GM23338 (cell line): Measurements from ENCODE around the gene NEK8. TPM values are rescaled to one million over a fixed set of nuclear protein-coding genes. Genes with fewer than 3 reads are reported as not detected.

ENCODE experiments used
- ATAC-seq: fragments of 200-7000 bp; cut with Tn5 transposase; 3 replicates; pipeline ENCODE4 v1.9.1; 2020
- DNase-seq: peaks from one replicate; pipeline ENCODE4 v3.0.0-alpha.2; 2015; ENCODE audit warnings: low spot score
- H2AFZ ChIP-seq: fragments of 200-600 bp; sonication (generic); 2 replicates; pipeline ENCODE4 v1.8.0; 2016; ENCODE audit warnings: antibody characterized with exemption, mild to moderate bottlenecking, moderate library complexity
- H3F3A ChIP-seq: fragments of 200-600 bp; sonication (generic); replicated peaks from 2 replicates; pipeline ENCODE4 v1.8.0; 2017; ENCODE audit warnings: antibody characterized with exemption, mixed run types, low read depth
- H3K27ac ChIP-seq: fragments of 200-600 bp; sonication (generic); 2 replicates; pipeline ENCODE4 v1.6.1; 2016; ENCODE audit warnings: low read depth
- H3K27me3 ChIP-seq: fragments of 200-600 bp; sonication (generic); 2 replicates; pipeline ENCODE4 v1.8.0; 2016; ENCODE audit warnings: mild to moderate bottlenecking, mixed run types, moderate library complexity; ENCODE audit not compliant: insufficient read depth
- H3K36me3 ChIP-seq: fragments of 200-600 bp; sonication (generic); 2 replicates; pipeline ENCODE4 v1.8.0; 2016; ENCODE audit warnings: mild to moderate bottlenecking; ENCODE audit not compliant: insufficient read depth
- H3K4me1 ChIP-seq: fragments of 200-600 bp; sonication (generic); 2 replicates; pipeline ENCODE4 v1.8.0; 2016; ENCODE audit warnings: mild to moderate bottlenecking, moderate library complexity; ENCODE audit not compliant: insufficient read depth
- H3K4me2 ChIP-seq: fragments of 200-600 bp; sonication (generic); 2 replicates; pipeline ENCODE4 v1.7.1; 2017; ENCODE audit warnings: mixed run types
- H3K4me3 ChIP-seq: fragments of 200-600 bp; sonication (generic); 2 replicates; pipeline ENCODE4 v1.6.1; 2016; ENCODE audit warnings: mixed run types
- H3K79me2 ChIP-seq: fragments of 200-600 bp; sonication (generic); replicated peaks from 2 replicates; pipeline ENCODE4 v1.8.0; 2017; ENCODE audit warnings: mild to moderate bottlenecking; ENCODE audit not compliant: insufficient read depth
- H3K9me2 ChIP-seq: fragments of 200-600 bp; sonication (generic); 2 replicates; pipeline ENCODE4 v1.8.0; 2017; ENCODE audit not compliant: insufficient read depth
- H4K20me1 ChIP-seq: fragments of 200-600 bp; sonication (generic); replicated peaks from 2 replicates; pipeline ENCODE4 v1.8.0; 2017; ENCODE audit warnings: mild to moderate bottlenecking; ENCODE audit not compliant: insufficient read depth
- H3K27ac Mint-ChIP-seq: 2 replicates; pipeline ENCODE4 v1.8.0; 2020; ENCODE audit warnings: inconsistent platforms, mild to moderate bottlenecking, moderate library complexity, mixed read lengths
- H3K27me3 Mint-ChIP-seq: 3 replicates; pipeline ENCODE4 v1.8.0; 2022; ENCODE audit warnings: low read depth, mild to moderate bottlenecking, moderate library complexity, mixed read lengths, inconsistent platforms; ENCODE audit not compliant: insufficient read depth, poor library complexity
- H3K36me3 Mint-ChIP-seq: 3 replicates; pipeline ENCODE4 v1.8.0; 2021; ENCODE audit warnings: low read depth, mild to moderate bottlenecking, inconsistent platforms, moderate library complexity, mixed read lengths
- H3K4me1 Mint-ChIP-seq: 3 replicates; pipeline ENCODE4 v1.8.0; 2020; ENCODE audit warnings: mild to moderate bottlenecking, inconsistent platforms, mixed read lengths
- H3K4me3 Mint-ChIP-seq: 3 replicates; pipeline ENCODE4 v1.8.0; 2021; ENCODE audit warnings: moderate library complexity, mild to moderate bottlenecking, inconsistent platforms, mixed read lengths
- H3K9me3 Mint-ChIP-seq: 3 replicates; pipeline ENCODE4 v1.8.0; 2020; ENCODE audit warnings: moderate library complexity, mild to moderate bottlenecking, inconsistent platforms, mixed read lengths
- CREB1 ChIP-seq: fragments of 250-450 bp; sonication (Bioruptor Pico); IDR thresholded peaks from 2 replicates; pipeline ENCODE4 v1.5.0; 2020; ENCODE audit warnings: low read depth, mild to moderate bottlenecking, moderate library complexity
- CTCF ChIP-seq, 2 experiments: fragments of 200-600 bp in 1 of 2; sonication (generic) in 1 of 2; conservative IDR thresholded peaks; 2 replicates each; pipeline versions ENCODE4 v1.5.1 to v1.6.1; 2016 to 2017; ENCODE audit warnings: antibody characterized with exemption in 2 of 2, low read depth in 2 of 2, mild to moderate bottlenecking in 2 of 2, moderate library complexity in 1 of 2
- ETS1 ChIP-seq: IDR thresholded peaks from 2 replicates; pipeline ENCODE4 v1.6.1; 2016; ENCODE audit warnings: antibody characterized with exemption
- EZH2 ChIP-seq: fragments of 200-600 bp; sonication (generic); IDR thresholded peaks from one replicate; pipeline ENCODE4 v1.8.0; 2017; ENCODE audit warnings: antibody characterized with exemption, mild to moderate bottlenecking, low read depth; ENCODE audit not compliant: unreplicated experiment
- EZH2phosphoT487 ChIP-seq: fragments of 200-600 bp; sonication (generic); IDR thresholded peaks from one replicate; pipeline ENCODE4 v1.8.1; 2018; ENCODE audit warnings: antibody characterized with exemption; ENCODE audit not compliant: unreplicated experiment
- JUNB ChIP-seq: IDR thresholded peaks from one replicate; pipeline ENCODE4 v1.6.1; 2016; ENCODE audit warnings: antibody characterized with exemption; ENCODE audit not compliant: unreplicated experiment
- NANOG ChIP-seq: IDR thresholded peaks from 2 replicates; pipeline ENCODE4 v1.6.1; 2016; ENCODE audit warnings: antibody characterized with exemption, borderline replicate concordance
- POLR2AphosphoS5 ChIP-seq: IDR thresholded peaks from 2 replicates; pipeline ENCODE4 v1.6.1; 2016; ENCODE audit warnings: antibody characterized with exemption, low read depth
- STAT1 ChIP-seq: IDR thresholded peaks from one replicate; pipeline ENCODE4 v1.6.1; 2016; ENCODE audit warnings: antibody characterized with exemption; ENCODE audit not compliant: unreplicated experiment
- ZNF114 ChIP-seq: fragments of 250-450 bp; sonication (Bioruptor Pico); IDR thresholded peaks from 2 replicates; pipeline ENCODE4 v1.5.0; 2020; ENCODE audit warnings: mild to moderate bottlenecking, moderate library complexity
- ZNF331 ChIP-seq: fragments of 250-450 bp; sonication (Bioruptor Pico); IDR thresholded peaks from 2 replicates; pipeline ENCODE4 v1.5.0; 2020; ENCODE audit warnings: low read depth, mild to moderate bottlenecking, moderate library complexity
- polyA plus RNA-seq: library from polyadenylated mRNA; unstranded; fragments of >200 nt; fragmentation: Nextera tagmentation; extraction: Ambion mirVana; gene quantifications from 2 replicates; pipeline ENCODE4 v1.2.1, GENCODE V29; 2016
- total RNA-seq: library from RNA; depleted of rRNA; stranded (reverse); fragments of >200 nt; shearing (Covaris generic); gene quantifications from 2 replicates; pipeline ENCODE4 v1.2.3, GENCODE V29; 2014
- TF ChIP-seq, protein P1 (sequence below): IDR thresholded peaks from one replicate; pipeline ENCODE4 v1.6.1; 2018; ENCODE audit warnings: antibody characterized with exemption; ENCODE audit not compliant: unreplicated experiment
- TF ChIP-seq, protein P2 (sequence below): fragments of 250-450 bp; sonication (Bioruptor Pico); IDR thresholded peaks from 2 replicates; pipeline ENCODE4 v1.5.0; 2020; ENCODE audit warnings: mild to moderate bottlenecking, moderate library complexity

The NEK8 gene
- total and polyA plus RNA-seq, 2 experiments from 2014 or later: 10.0 to 14.9 TPM

- TF ChIP-seq EZH2phosphoT487 (no peak), ZNF114 (no peak), POLR2AphosphoS5 (no peak), CTCF (conservative IDR thresholded peaks at IDR 0.05; ENCODE audit: low read depth in 2 of 2) (no peak), NANOG (no peak), JUNB (no peak), EZH2 (no peak), STAT1 (no peak), ETS1 (no peak), ZNF331 (CRISPR knock-in tag) (no peak), CREB1 (CRISPR knock-in tag) (no peak)
- TF ChIP-seq, protein P1, sequence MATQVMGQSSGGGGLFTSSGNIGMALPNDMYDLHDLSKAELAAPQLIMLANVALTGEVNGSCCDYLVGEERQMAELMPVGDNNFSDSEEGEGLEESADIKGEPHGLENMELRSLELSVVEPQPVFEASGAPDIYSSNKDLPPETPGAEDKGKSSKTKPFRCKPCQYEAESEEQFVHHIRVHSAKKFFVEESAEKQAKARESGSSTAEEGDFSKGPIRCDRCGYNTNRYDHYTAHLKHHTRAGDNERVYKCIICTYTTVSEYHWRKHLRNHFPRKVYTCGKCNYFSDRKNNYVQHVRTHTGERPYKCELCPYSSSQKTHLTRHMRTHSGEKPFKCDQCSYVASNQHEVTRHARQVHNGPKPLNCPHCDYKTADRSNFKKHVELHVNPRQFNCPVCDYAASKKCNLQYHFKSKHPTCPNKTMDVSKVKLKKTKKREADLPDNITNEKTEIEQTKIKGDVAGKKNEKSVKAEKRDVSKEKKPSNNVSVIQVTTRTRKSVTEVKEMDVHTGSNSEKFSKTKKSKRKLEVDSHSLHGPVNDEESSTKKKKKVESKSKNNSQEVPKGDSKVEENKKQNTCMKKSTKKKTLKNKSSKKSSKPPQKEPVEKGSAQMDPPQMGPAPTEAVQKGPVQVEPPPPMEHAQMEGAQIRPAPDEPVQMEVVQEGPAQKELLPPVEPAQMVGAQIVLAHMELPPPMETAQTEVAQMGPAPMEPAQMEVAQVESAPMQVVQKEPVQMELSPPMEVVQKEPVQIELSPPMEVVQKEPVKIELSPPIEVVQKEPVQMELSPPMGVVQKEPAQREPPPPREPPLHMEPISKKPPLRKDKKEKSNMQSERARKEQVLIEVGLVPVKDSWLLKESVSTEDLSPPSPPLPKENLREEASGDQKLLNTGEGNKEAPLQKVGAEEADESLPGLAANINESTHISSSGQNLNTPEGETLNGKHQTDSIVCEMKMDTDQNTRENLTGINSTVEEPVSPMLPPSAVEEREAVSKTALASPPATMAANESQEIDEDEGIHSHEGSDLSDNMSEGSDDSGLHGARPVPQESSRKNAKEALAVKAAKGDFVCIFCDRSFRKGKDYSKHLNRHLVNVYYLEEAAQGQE: no peak
- TF ChIP-seq, protein P2, sequence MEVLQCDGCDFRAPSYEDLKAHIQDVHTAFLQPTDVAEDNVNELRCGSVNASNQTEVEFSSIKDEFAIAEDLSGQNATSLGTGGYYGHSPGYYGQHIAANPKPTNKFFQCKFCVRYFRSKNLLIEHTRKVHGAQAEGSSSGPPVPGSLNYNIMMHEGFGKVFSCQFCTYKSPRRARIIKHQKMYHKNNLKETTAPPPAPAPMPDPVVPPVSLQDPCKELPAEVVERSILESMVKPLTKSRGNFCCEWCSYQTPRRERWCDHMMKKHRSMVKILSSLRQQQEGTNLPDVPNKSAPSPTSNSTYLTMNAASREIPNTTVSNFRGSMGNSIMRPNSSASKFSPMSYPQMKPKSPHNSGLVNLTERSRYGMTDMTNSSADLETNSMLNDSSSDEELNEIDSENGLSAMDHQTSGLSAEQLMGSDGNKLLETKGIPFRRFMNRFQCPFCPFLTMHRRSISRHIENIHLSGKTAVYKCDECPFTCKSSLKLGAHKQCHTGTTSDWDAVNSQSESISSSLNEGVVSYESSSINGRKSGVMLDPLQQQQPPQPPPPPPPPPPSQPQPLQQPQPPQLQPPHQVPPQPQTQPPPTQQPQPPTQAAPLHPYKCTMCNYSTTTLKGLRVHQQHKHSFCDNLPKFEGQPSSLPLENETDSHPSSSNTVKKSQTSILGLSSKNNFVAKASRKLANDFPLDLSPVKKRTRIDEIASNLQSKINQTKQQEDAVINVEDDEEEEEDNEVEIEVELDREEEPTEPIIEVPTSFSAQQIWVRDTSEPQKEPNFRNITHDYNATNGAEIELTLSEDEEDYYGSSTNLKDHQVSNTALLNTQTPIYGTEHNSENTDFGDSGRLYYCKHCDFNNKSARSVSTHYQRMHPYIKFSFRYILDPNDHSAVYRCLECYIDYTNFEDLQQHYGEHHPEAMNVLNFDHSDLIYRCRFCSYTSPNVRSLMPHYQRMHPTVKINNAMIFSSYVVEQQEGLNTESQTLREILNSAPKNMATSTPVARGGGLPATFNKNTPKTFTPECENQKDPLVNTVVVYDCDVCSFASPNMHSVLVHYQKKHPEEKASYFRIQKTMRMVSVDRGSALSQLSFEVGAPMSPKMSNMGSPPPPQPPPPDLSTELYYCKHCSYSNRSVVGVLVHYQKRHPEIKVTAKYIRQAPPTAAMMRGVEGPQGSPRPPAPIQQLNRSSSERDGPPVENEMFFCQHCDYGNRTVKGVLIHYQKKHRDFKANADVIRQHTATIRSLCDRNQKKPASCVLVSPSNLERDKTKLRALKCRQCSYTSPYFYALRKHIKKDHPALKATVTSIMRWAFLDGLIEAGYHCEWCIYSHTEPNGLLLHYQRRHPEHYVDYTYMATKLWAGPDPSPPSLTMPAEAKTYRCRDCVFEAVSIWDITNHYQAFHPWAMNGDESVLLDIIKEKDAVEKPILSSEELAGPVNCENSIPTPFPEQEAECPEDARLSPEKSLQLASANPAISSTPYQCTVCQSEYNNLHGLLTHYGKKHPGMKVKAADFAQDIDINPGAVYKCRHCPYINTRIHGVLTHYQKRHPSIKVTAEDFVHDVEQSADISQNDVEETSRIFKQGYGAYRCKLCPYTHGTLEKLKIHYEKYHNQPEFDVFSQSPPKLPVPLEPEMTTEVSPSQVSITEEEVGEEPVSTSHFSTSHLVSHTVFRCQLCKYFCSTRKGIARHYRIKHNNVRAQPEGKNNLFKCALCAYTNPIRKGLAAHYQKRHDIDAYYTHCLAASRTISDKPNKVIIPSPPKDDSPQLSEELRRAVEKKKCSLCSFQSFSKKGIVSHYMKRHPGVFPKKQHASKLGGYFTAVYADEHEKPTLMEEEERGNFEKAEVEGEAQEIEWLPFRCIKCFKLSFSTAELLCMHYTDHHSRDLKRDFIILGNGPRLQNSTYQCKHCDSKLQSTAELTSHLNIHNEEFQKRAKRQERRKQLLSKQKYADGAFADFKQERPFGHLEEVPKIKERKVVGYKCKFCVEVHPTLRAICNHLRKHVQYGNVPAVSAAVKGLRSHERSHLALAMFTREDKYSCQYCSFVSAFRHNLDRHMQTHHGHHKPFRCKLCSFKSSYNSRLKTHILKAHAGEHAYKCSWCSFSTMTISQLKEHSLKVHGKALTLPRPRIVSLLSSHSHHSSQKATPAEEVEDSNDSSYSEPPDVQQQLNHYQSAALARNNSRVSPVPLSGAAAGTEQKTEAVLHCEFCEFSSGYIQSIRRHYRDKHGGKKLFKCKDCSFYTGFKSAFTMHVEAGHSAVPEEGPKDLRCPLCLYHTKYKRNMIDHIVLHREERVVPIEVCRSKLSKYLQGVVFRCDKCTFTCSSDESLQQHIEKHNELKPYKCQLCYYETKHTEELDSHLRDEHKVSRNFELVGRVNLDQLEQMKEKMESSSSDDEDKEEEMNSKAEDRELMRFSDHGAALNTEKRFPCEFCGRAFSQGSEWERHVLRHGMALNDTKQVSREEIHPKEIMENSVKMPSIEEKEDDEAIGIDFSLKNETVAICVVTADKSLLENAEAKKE: no peak
- Histone ChIP-seq H4K20me1 (peaks cover 10% of the 10 kb centered on the region), H3K79me2 (no peaks in the 10 kb centered on the region), H3K27ac (no peak overlapping the region), H3K4me2 (no peak overlapping the region), H3K36me3 (peaks cover 87% of the 10 kb centered on the region), H3K4me1 (no peaks in the 10 kb centered on the region), H3K27me3 (no peaks in the 10 kb centered on the region), H3K9me2 (no peaks in the 10 kb centered on the region), H3K4me3 (no peak overlapping the region), H2AFZ (no peak overlapping the region), H3F3A (0 out of 2 replicates have a peak, but pooled peaks cover 14% of the 10 kb centered on the region)
- ATAC-seq (no peak), DNase-seq (no peak)
- H3K9me3 Mint-ChIP-seq: no peaks in the 10 kb centered on the region; the same call in 2 of the 3 replicates
- peaks cover 12% of the 10 kb centered on the region for H3K27me3 Mint-ChIP-seq
- H3K4me1 Mint-ChIP-seq: no peaks in the 10 kb centered on the region
- H3K4me3 Mint-ChIP-seq: no peak overlapping the region
- peaks cover 93% of the 10 kb centered on the region for H3K36me3 Mint-ChIP-seq
- H3K27ac Mint-ChIP-seq: no peak overlapping the region
Observed at GRCh38 chr17:28682655-28683054, 45.9 kb upstream of the NEK8 start.
